ENCODE data around the gene THSD7A. TPM values are rescaled to one million over a fixed set of nuclear protein-coding genes. Genes with fewer than 3 reads are reported as not detected.

THSD7A gene
- total and polyA plus RNA-seq, 2 of the 13 experiments (the other 11 are each of a cell fraction or from before 2014, with no cell fraction given) = 0.01 to 0.07 TPM

DNA sequence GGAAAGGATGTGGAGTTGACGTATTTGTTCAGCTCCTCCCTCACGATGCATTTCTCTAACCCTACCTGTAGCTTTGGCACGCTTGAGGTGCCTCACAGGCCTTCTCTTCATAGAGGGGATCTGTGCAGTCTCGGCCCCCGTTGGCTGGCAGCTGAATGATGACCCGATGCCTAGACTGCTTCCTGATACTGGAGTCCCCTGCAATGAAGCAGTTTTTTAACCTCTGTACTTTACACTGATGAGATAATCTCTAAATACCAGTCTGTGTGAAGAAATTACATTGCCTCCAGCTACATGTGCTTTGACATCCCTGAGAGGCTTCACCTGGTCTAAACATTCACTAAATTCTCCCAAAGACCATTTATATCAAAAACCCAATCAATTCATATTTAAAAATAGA is 370.1 kb downstream of the THSD7A start:
- ATAC-seq = no peak
- in situ Hi-C loops (cut with HindIII; ENCODE audit: extremely low pct_ligation_motif_present, low pct_unique_long_range_greater_than_20kb) (no loop called here), intact Hi-C loops (cut with micrococcal nuclease; ENCODE audit: unreplicated experiment) (no loop called here)
- H3K36me3 ChIP-seq (replicated peaks in 1 of 2; ENCODE audit: control insufficient read depth in 1 of 2, insufficient read depth in 2 of 2, low read length in 2 of 2) = no peaks in the 10 kb centered on the region
- 2% methylated on average over 6 of the region's 6 CpGs for WGBS (ENCODE audit: low lambda C conversion rate)
- no peaks in the 10 kb centered on the region for H3K9me3 ChIP-seq (ENCODE audit: low read length)
- FAIRE-seq = no peak
- H3K4me2 ChIP-seq (ENCODE audit: low read depth, low read length) = no peak overlapping the region
- H3K4me1 ChIP-seq (ENCODE audit: insufficient read depth, low read length) = no peaks in the 10 kb centered on the region
- H3K9ac ChIP-seq (ENCODE audit: insufficient read depth, low read depth, low read length) = no peak overlapping the region
- H3K27ac ChIP-seq (ENCODE audit: extremely low read length, insufficient read depth, low read length) = no peak overlapping the region
- POLR2A ChIA-PET = no interaction called here
- BruUV-seq (replicated peaks) = no TSS peak
- CTCF ChIA-PET (ENCODE audit: low intra/inter-chr PET ratio, low total read pairs) = no interaction called here
- H3K4me3 ChIP-seq (replicated peaks in 1 of 3; ENCODE audit: insufficient read depth in 1 of 3, low read depth in 2 of 3, low read length in 3 of 3) = no peak overlapping the region
- no peaks in the 10 kb centered on the region for H3K79me2 ChIP-seq (ENCODE audit: insufficient read depth, low read length)
- H4K20me1 ChIP-seq (ENCODE audit: insufficient read depth, low read length) = no peaks in the 10 kb centered on the region
- no peaks in the 10 kb centered on the region for H3K27me3 ChIP-seq (ENCODE audit: control insufficient read depth in 1 of 2, insufficient read depth in 2 of 2, low read length in 2 of 2)
- no peak overlapping the region for H2AFZ ChIP-seq (ENCODE audit: low read length)
- DNase-seq (ENCODE audit: low spot score) = no peak
- TF ChIP-seq PAWR (CRISPR knock-in tag; IDR thresholded peaks at IDR 0.05; ENCODE audit: borderline replicate concordance) (no peak), ZNF660 (CRISPR knock-in tag; IDR thresholded peaks at IDR 0.05; ENCODE audit: borderline replicate concordance, low read depth) (no peak), JDP2 (CRISPR knock-in tag; IDR thresholded peaks at IDR 0.05; ENCODE audit: borderline replicate concordance) (no peak), NR1H2 (CRISPR knock-in tag; IDR thresholded peaks at IDR 0.05; ENCODE audit: borderline replicate concordance, low read depth) (no peak), KLF16 (CRISPR knock-in tag; IDR thresholded peaks at IDR 0.05) (no peak), FLYWCH1 (CRISPR knock-in tag; IDR thresholded peaks at IDR 0.05) (no peak), MYC (CRISPR knock-in tag; IDR thresholded peaks at IDR 0.05; ENCODE audit: borderline replicate concordance) (no peak), NFYB (CRISPR knock-in tag; IDR thresholded peaks at IDR 0.05) (no peak), ZNF160 (CRISPR knock-in tag; IDR thresholded peaks at IDR 0.05) (no peak), YY1 (IDR thresholded peaks at IDR 0.05; ENCODE audit: insufficient read depth, insufficient replicate concordance, low read depth, low read length) (no peak), IRF2 (CRISPR knock-in tag; IDR thresholded peaks at IDR 0.05) (no peak), ZBTB46 (CRISPR knock-in tag; IDR thresholded peaks at IDR 0.05; ENCODE audit: borderline replicate concordance) (no peak)
- TF ChIP-seq, protein P1, sequence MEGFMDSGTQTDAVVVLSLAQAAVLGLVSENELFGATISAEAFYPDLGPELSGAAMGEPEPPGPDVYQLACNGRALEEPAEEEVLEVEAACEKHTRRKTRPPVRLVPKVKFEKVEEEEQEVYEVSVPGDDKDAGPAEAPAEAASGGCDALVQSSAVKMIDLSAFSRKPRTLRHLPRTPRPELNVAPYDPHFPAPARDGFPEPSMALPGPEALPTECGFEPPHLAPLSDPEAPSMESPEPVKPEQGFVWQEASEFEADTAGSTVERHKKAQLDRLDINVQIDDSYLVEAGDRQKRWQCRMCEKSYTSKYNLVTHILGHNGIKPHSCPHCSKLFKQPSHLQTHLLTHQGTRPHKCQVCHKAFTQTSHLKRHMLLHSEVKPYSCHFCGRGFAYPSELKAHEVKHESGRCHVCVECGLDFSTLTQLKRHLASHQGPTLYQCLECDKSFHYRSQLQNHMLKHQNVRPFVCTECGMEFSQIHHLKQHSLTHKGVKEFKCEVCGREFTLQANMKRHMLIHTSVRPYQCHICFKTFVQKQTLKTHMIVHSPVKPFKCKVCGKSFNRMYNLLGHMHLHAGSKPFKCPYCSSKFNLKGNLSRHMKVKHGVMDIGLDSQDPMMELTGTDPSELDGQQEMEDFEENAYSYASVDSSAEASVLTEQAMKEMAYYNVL (CRISPR knock-in tag; IDR thresholded peaks at IDR 0.05; ENCODE audit: borderline replicate concordance) = no peak
- TF ChIP-seq, protein P2, sequence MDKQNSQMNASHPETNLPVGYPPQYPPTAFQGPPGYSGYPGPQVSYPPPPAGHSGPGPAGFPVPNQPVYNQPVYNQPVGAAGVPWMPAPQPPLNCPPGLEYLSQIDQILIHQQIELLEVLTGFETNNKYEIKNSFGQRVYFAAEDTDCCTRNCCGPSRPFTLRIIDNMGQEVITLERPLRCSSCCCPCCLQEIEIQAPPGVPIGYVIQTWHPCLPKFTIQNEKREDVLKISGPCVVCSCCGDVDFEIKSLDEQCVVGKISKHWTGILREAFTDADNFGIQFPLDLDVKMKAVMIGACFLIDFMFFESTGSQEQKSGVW (CRISPR knock-in tag; IDR thresholded peaks at IDR 0.05; ENCODE audit: borderline replicate concordance) = no peak
